GM19467 (cell line): ENCODE results near the gene C15orf61.

Experiments
- ATAC-seq: cut with Tn5 transposase; IDR thresholded peaks from one replicate; pipeline ENCODE4 v1.9.1; 2021; ENCODE audit warnings: mild to moderate bottlenecking, moderate library complexity; ENCODE audit not compliant: unreplicated experiment

Gene C15orf61

DNA sequence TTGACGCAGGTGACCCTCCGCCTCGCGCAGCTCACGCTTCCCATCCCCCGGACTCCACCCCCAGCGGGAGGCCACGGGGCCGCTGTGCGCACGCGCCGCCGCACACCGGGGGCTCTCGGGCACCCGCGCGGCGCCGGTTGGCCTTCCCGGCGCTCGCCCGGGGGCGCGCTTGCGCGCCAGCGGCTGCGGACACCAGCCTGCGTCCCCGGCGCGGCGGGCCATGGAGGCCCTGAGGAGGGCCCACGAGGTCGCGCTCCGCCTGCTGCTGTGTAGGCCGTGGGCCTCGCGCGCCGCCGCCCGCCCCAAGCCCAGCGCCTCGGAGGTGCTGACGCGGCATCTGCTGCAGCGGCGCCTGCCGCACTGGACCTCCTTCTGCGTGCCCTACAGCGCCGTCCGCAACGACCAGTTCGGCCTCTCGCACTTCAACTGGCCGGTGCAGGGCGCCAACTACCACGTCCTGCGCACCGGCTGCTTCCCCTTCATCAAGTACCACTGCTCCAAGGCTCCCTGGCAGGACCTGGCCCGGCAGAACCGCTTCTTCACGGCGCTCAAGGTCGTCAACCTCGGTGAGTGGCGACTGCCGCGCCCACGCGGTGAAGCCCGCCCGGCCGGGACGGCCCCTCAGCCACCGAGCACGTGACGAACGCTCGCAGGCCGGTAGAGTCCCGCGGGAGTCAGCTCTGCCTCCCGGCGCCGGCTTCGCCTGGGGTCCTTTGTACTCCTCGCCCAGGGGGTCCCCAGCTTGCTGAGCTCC lies at the start of gene C15orf61:
Gene C15orf61 (plus strand): TSS at position 103 of the 754 bp plus-strand sequence. CDS start 118 bp downstream, at position 221.
- peak; percentile 73 for ATAC-seq

DNA sequence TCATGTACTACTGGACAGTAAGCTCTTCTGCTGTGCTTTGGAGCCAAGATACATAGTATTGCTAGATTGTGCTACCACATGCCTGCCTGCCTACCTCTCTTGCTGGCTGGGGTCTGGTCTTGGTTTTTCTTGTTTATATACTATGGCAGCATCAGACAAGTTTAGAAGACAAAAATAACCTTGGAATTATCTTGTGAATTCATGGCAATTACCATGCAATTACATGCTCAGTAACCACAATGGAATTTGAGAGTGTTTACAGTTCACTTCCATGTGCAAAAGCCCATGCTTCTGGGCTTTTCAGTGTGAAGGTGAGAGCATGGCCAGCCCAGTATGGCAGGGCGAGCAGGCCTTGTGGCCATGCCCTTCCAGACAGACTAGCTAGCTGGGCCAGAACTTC lies 48.0 kb upstream of the C15orf61 start:
- no peak for ATAC-seq

DNA sequence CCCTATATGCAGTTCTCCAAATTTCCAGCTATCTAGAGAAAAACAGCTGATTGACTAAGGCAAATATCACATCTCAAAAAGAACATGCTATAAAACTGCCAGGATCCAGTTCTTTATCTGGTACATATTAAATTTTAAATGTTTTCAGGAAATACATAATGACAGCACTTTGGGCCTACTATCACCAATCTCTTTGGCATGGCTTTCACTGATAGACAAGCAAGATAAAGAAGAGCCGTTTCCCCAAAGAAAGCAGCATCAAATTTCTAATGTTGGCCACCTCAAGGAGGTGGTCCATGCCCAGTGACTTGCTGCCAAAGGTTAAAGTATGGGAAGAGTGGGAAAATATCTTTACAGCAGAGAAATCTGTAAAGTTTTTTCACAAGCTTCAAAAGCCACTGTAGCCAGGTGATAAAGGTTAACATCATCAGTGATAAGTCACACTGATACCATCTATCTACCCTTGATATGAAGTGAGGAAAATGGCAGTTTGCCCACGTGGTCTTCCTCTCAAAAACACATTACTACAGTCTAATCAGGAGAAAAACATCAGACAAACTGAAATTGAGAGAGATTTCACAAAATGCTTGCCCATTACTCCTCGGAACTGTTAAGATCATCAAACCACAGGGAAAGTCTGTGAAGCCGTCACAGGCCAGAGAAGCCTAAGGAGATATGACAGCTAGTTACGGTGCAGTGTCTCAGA lies 46.4 kb upstream of the C15orf61 start:
- ATAC-seq: no peak

DNA sequence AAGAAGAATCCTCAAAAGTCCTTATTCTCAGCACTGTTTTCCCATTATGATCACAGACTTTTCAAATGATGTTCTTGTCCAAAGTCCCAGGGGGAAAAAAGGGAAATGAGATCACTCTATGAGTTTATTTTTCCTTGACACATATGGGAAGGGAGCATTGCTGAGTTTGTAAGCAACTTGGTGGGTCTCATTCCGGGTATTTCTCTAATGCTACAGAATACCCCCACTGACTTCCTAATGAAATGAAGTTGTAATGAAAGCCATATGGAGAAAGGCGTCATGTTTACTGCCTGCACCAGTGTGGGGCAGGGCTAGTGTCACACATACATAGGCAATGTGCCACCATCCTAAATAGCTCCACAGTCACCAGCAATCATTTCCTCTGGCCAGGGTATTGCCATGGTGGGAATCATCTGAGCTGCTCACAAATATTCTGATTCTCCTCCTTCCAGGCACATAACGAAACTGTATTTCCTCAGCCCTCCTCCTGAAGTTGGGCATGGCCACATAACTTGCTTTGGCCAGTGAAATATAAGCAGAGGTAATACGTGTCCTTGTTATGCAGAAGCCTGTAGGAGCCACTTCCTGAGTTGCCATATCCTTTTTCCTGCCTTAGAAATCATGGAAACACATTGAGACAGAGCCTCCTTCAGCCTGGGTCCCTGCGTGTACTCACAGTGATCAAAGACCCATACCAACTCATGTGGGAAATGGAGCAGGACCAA lies 41.0 kb upstream of the C15orf61 start:
- no peak for ATAC-seq

DNA sequence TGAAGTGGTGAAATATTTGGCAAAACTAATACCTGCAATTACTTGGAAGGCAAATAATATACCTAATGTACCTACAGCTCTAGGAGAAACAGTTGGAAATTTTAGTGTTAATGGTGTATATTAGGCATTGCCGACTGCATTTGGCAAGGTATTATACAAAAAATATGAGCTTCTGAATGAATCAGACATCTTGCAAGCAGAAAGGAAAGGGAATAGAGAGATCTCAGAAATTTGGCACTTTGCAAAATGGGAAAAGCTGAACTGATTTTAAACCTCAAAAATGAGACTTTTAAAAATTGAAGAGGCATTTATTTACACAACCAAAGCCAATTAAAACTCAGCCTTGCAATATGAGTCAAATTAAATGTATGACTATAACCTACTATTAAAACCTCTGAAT lies 40.2 kb upstream of the C15orf61 start:
- no peak for ATAC-seq

DNA sequence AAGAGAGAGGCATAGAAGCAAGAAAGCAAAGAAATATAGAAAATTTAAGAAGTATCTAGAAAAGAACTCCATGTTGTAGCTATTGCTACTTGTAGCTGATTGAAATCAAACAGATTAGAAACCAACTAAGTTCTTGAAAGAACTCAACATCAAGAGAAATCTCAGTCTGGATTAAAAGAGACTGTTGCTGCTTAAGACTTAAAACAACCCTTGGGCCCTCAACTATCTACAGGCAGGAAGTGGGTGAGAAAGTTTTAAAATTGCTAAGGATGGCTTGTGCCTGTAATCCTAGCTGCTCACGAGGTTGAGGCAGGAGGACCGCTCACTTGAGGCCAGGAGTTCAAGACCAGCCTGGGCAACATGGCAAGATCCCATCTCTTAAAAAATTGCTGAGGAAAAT lies 39.3 kb upstream of the C15orf61 start:
- ATAC-seq: no peak

DNA sequence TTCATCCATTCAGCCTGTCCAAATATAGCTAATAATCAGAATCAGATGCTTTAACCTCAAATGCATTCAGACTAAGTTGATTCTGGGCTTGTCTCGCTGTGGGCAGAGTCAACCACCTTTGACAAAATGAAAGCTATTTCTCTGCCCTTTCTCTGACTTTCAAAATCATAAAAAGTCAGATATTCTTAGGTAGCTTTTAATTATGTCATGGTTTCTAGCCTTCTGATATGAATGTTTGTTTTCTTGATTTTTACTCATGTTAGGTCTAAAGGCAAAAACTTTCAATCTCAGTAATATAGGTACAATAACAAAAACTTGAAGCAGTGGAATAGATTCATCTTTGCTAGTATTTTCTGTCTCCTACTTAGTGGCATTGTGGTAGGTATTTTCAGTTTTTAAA lies 25.3 kb upstream of the C15orf61 start:
- no peak for ATAC-seq

DNA sequence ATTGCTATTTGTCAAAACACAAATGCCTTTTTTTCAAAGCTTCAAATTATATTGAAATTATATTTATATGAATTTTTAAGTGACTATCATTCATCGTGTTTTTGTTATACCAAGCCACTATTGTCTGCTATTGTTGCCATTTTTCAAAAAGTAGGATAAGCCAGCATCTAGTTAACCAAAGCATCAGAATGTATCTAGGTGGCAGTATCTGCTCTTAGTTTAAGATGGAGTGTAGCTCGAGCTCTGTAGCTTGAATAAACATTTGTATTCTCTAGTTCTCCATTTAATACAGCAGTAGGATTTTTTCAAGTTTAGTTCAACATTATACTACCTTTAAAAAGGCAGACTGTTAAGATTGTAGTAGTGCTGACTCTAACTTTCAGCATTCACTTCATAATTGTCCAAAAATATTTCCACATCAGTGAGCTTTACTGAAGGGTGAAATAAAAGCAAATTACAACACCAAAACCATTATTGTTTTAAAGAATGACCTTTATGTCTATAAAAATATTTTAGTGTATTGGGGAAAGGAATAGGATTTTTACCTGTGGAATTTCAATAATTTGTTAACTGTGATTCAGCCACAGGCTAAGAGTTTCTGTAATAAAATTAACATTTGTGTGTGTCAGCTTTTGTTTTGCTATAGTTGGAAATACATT lies 19.6 kb upstream of the C15orf61 start:
- no peak for ATAC-seq

DNA sequence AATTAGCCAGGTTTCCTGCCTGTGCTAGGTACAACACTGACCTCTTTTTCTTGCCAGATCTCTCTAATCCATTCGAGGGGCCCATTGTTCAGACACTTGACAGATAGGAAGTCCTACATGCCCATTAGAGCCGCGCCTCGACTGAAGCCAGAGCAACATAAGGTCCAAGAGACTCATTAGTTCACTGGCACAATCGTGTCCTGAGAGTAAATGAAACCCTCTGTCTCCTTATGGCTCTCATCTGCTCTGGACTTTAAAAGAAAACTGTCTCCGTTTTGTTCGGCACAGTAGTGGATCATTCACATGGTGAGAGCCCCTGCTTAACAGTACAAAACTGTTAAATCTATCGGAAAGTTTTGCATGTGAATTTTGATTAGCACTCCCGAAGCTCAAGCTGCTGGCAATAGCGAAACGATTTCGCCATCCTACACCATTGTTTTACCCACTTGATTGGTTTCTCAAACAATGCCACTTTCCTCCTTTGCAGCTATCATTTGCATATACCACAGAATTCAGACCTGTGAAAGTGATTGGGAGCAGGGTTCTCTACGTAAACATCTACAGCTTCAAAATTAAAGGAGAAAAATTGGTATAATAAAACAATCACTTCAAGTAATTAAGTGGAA lies 19.0 kb upstream of the C15orf61 start:
- ATAC-seq: no peak

DNA sequence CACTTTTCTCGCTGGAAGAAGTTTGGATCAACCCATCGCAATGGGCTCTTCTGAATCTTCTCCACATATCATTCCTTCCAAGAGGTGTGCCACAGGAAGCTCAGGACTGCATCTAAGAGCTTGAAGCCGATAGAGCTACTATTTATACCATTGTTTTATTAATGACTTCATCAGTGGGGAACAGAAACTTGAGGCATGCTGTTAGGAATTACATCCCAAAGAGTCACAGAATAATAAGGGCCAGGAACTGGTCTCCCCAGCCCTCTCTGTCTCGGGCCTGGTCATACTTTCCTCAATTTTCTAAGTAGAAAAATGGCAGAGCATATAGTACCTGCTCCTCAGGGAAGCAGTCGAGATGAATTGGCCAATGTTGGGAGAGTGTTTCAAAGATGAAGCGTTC lies 16.9 kb upstream of the C15orf61 start:
- ATAC-seq: no peak

DNA sequence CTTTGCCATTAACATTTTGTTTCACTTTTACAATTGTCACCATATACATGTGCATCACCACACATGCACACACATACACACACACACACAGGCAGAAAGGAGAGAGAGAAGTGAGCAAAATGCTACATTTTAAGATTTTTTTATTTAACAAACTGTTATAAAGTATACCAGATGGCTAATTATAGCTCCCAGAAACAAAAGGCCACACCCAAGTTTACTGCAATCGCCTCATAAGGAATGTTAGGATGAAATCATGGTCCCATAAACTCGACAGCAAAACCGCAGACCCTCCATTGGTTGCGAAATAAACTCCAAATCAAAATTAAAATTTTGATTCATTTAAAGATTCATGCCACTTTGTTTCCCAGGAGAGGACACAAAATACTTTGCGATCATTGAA lies 16.1 kb upstream of the C15orf61 start:
- no peak for ATAC-seq

DNA sequence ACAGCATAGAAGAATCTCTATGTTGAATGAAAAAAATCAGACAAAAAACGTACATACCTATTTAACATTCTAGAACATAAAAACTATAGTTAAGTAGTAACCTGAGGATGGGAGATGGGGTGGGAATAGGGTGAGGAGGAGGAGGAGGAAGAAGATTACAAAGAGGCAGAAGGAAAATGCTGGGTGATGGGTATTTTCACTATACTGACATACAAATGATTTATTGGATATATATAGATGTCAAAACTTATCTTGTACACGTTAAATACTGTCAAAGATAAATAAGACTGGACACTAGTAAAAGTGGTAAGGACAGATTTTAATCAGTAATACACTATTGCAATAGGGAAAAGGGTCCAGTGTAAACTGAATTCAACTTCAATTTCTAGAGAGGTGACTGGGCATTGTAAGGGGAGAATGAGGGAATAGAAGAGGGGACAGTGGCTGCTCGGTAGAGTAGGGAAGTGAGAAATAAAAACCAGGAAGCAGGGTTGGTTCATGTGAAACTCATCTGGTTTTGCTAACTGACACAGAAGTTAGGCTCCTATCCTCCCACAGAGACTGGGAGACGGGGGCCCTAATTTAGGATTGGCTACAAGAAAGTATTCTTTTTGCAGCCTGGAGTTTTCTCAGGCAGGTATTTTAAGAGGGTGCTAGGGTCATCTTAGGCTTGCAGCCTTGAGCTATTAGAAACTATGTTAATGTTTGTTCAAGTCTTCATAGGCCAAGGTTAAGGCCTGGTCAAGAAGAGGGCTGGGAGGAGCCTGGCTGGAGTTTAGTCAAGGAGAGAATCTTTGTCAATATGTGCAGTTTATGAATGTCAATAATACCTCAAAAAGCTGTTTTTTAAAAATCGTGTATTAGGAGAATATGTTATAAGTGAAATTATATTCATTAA lies 15.0 kb upstream of the C15orf61 start:
- ATAC-seq: no peak

DNA sequence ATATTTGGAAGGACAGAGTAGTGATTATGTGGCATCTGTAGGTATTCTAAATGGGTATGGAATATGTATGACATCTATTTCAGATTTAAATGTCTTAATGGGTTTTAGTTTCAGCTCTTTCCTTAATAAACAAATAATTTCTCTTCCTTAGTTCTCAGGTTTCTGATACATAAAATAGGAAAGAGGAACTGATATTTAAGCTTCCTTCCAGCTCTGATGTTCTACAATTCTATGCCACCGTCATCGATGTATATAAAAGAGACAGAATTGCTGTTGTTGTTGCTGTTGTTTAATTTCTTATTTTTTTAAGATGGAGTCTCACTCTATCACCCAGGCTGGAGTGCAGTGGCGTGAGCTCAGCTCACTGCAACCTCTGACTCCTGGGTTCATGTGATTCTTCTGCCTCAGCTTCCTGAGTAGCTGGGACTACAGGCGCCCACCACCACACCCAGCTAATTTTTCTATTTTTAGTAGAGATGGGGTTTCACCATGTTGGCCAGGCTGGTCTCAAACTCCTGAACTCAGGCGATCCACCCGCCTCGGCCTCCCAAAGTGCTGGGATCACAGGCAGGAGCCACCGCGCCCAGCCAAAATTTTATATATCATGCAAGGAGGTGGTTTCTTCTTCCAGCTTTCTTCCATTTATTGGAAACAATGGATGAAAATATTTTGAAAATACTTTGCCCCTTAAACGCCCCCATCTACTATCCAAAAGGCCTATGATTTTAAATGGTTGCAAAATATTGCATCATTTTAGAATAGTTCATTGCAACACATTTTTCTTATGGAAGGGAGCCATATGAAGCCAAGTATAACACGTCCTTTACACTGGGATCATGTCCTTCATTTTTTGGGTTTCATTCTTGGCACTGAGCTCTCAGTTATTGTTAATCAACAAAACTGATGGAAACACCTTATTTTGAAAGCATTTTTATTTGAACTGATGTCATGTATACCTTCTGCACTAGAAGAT lies 13.9 kb upstream of the C15orf61 start:
- no peak for ATAC-seq

DNA sequence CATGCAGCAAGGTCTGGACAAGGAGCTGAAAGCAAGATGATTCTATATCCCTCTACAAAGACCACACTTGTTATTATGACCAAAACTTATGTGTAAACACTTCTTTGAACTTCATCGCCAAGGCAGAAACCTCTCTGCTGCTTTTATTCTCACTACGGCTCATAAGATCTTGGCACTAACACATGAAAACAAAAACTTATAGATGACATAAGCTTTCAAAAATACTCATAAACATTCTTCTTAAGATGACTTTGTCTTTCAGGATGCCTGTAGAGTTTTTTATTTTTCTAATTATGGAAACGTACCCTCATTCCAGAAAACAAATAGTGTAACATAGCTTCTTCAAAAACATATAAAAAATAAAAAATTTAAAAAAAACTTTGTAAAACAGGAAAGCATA lies 12.5 kb upstream of the C15orf61 start:
- no peak for ATAC-seq

DNA sequence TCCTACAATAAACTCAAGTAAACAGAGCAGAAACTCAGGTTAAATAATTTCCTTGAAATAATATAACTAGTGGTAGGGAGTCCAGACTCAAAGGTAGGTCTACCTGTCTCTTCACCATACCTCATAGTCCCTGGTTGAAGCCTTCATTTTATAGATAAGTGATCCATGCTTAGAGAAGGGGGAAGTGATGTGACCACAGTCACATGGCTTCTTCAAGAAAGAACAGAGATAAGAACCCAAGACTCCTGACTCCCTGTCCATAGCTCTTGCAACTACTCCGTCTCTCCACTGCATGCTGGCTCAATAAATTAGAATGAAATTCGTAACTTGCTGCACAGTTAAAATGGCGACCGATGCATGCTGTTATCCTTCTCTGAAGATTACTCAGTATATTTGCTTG lies 11.0 kb upstream of the C15orf61 start:
- ATAC-seq: no peak

DNA sequence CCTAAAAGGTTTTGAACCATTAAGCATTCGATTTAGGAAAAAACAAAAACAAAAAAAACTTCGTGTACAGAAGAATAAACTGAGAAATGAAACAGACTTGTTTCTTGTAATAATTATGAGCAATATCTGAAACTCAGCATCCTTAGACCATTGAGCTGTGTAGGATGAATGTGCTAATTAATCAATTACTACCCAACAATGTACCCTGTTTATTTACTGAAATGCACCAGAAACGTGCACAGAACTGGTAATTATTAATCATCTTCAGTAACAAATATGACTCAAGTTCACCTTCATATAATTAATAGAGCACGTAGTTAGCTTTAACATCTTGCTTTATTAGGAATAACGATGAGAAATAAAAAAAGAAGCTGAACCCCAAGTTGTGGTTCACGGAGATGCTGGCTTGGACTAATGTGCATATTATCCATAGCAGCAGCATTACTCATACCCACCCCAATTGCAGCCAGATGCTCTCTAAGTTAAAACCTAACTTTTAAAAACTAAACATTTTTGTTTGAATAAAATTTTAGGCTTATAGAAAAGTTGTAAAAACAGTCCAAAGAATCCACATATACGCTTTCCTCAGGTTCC lies 10.2 kb upstream of the C15orf61 start:
- no peak for ATAC-seq

DNA sequence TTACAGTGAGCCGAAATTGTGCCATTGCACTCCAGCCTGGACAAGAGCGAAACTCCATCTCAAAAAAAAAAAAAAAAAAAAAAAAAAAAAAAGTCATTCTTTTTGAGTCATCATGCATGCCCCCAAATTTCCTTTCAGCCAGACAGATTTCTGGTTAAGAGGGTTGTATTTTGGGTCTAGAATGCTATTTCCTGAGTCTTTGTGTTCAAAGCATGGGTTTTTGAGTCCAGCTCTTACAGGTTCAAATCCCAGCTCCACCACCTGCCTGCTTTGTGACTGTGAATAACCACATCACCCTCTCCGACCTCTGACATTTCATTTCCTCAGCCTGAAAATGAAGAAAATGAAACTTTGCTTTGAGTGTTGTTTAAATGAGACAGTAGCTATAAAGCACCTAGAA lies 9.3 kb upstream of the C15orf61 start:
- no peak for ATAC-seq

DNA sequence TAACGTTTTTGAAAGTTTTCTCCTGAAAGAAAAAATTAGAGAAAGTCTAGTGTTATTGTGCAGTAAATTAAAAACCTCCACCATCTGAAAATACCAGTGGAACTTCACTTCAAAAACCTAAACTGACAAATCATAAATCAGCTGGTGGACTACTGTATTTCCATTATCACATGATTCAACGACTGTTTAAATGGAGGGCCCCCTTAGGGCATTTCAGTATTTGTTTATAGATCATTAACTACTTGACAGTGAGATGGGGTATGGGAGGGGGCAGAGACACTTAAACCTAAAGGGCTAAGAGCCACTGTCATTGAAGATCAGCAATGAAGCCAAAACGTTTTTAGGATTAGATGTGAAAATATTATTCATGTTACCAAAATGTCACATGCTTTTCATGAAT lies 8.8 kb upstream of the C15orf61 start:
- ATAC-seq: no peak
